HCT116 (cell line): Measurements from ENCODE around the gene TTLL4. TPM values are rescaled to one million over a fixed set of nuclear protein-coding genes. Genes with fewer than 3 reads are reported as not detected.

ENCODE experiments used
- ATAC-seq: fragments of 200-7000 bp; cut with Tn5 transposase; 2 replicates; pipeline ENCODE4 v1.9.1; 2020; ENCODE audit warnings: mild to moderate bottlenecking, moderate library complexity
- BruUV-seq: library from RNA; stranded (reverse); fragments of 400-500 nt; replicated peaks from 2 replicates; lab custom pipeline; 2021; lab: Mats Ljungman, UMichigan
- CTCF ChIA-PET: fragments of 300-600 bp; sonication (Branson Sonifier 250); formaldehyde crosslinking; loops from one replicate; lab custom pipeline; 2021; ENCODE audit warnings: antibody characterized with exemption; lab: Charles Lee
- POLR2A ChIA-PET: fragments of 300-600, 350-600 bp; sonication (Branson Sonifier 250); formaldehyde crosslinking; loops from one replicate; lab custom pipeline; 2021; ENCODE audit warnings: antibody characterized with exemption; lab: Charles Lee
- RAD21 ChIA-PET, 2 experiments: fragments of 300-600 bp; sonication (Branson Sonifier 250); formaldehyde crosslinking; loops; one replicate each; lab custom pipeline; 2023; ENCODE audit warnings: low total read pairs in 2 of 2; ENCODE audit not compliant: uncharacterized antibody in 2 of 2, unreplicated experiment in 2 of 2, low non-redundant PET in 1 of 2; lab: Charles Lee
- DNase-seq: peaks from one replicate; pipeline ENCODE4 v3.0.0-alpha.2; 2010; ENCODE audit warnings: low read depth, low spot score
- H2AFZ ChIP-seq: fragments of 200-600 bp; shearing (Covaris generic), sonication (generic); 2 replicates; pipeline ENCODE4 v1.6.1; 2017; ENCODE audit warnings: low read depth, mixed run types, mixed read lengths, antibody characterized with exemption, low read length; ENCODE audit not compliant: poor library complexity, severe bottlenecking
- H3K27ac ChIP-seq: 2 replicates; pipeline ENCODE4 v1.5.1; 2012; ENCODE audit warnings: low read depth, low read length
- H3K27me3 ChIP-seq: fragments of 200-600 bp; sonication (generic); 2 replicates; pipeline ENCODE4 v1.6.1; 2016; ENCODE audit warnings: mixed run types, low read length, mixed read lengths; ENCODE audit not compliant: insufficient read depth
- H3K36me3 ChIP-seq, 2 experiments: fragments of 200-500 bp in 1 of 2; fragments of 200-600 bp in 1 of 2; sonication (Bioruptor generic) in 1 of 2; sonication (generic) in 1 of 2; 2 replicates each; pipeline versions ENCODE4 v1.5.1 to v1.6.1; 2014 to 2016; ENCODE audit warnings: low read length in 2 of 2, inconsistent platforms in 1 of 2, mixed read lengths in 1 of 2, mixed run types in 1 of 2; ENCODE audit not compliant: insufficient read depth in 2 of 2, control insufficient read depth in 1 of 2
- H3K4me1 ChIP-seq, 2 experiments: fragments of 200-600 bp in 1 of 2; sonication (generic) in 1 of 2; 2 replicates each; pipeline versions ENCODE4 v1.5.1 to v1.6.1; 2012 to 2017; ENCODE audit warnings: low read length in 2 of 2, inconsistent platforms in 1 of 2, mild to moderate bottlenecking in 1 of 2, mixed read lengths in 1 of 2, mixed run types in 1 of 2, moderate library complexity in 1 of 2; ENCODE audit not compliant: insufficient read depth in 2 of 2, control insufficient read depth in 1 of 2
- H3K4me2 ChIP-seq: fragments of 200-600 bp; sonication (generic); 2 replicates; pipeline ENCODE4 v1.6.1; 2017; ENCODE audit warnings: mixed run types, low read length, mixed read lengths
- H3K4me3 ChIP-seq, 2 experiments: fragments of 200-600 bp in 1 of 2; sonication (generic) in 1 of 2; replicated peaks in 1 of 2; 2 replicates each; pipeline ENCODE4 v1.5.1; 2011 to 2016; ENCODE audit warnings: low read length in 2 of 2, control low read depth in 1 of 2, low read depth in 1 of 2, mild to moderate bottlenecking in 1 of 2, mixed read lengths in 1 of 2, mixed run types in 1 of 2
- H3K79me2 ChIP-seq: fragments of 200-600 bp; sonication (generic); 2 replicates; pipeline ENCODE4 v1.6.1; 2017; ENCODE audit warnings: mild to moderate bottlenecking, mixed run types, low read length, moderate library complexity, mixed read lengths; ENCODE audit not compliant: insufficient read depth
- H3K9ac ChIP-seq: fragments of 200-600 bp; sonication (generic); 2 replicates; pipeline ENCODE4 v1.6.1; 2016; ENCODE audit warnings: low read length, mixed read lengths
- H3K9me2 ChIP-seq: fragments of 200-600 bp; sonication (generic), shearing (Covaris generic); 2 replicates; pipeline ENCODE4 v1.6.1; 2017; ENCODE audit warnings: mixed run types, mild to moderate bottlenecking, moderate library complexity; ENCODE audit not compliant: insufficient read depth
- H3K9me3 ChIP-seq, 2 experiments: fragments of 200-500 bp in 1 of 2; fragments of 200-600 bp in 1 of 2; sonication (Bioruptor generic) in 1 of 2; sonication (generic) in 1 of 2; 2 replicates each; pipeline ENCODE4 v1.6.1; 2014 to 2017; ENCODE audit warnings: low read length in 2 of 2, mixed read lengths in 2 of 2, inconsistent platforms in 1 of 2, low read depth in 1 of 2, mild to moderate bottlenecking in 1 of 2, mixed run types in 1 of 2, moderate library complexity in 1 of 2; ENCODE audit not compliant: control insufficient read depth in 1 of 2, insufficient read depth in 1 of 2
- H4K20me1 ChIP-seq: fragments of 200-600 bp; sonication (generic), shearing (Covaris generic); 2 replicates; pipeline ENCODE4 v1.6.1; 2017; ENCODE audit warnings: mixed run types, mild to moderate bottlenecking, moderate library complexity; ENCODE audit not compliant: insufficient read depth
- ATF3 ChIP-seq: IDR thresholded peaks from 2 replicates; pipeline ENCODE4 v1.6.1; 2012
- CBX3 ChIP-seq: IDR thresholded peaks from 2 replicates; pipeline ENCODE4 v1.6.1; 2012; ENCODE audit warnings: low read depth
- CEBPB ChIP-seq: IDR thresholded peaks from 2 replicates; pipeline ENCODE4 v1.6.1; 2012; ENCODE audit warnings: low read depth
- EGR1 ChIP-seq: IDR thresholded peaks from 2 replicates; pipeline ENCODE4 v1.6.1; 2012; ENCODE audit warnings: low read depth
- ELF1 ChIP-seq: IDR thresholded peaks from 2 replicates; pipeline ENCODE4 v1.6.1; 2012; ENCODE audit warnings: low read depth, borderline replicate concordance
- EZH2 ChIP-seq: fragments of 200-600 bp; sonication (generic); IDR thresholded peaks from 2 replicates; pipeline ENCODE4 v1.6.1; 2017; ENCODE audit warnings: antibody characterized with exemption, mixed run types
- EZH2phosphoT487 ChIP-seq: fragments of 200-600 bp; IDR thresholded peaks from 2 replicates; pipeline ENCODE4 v1.6.1; 2018; ENCODE audit warnings: antibody characterized with exemption, borderline replicate concordance
- FOSL1 ChIP-seq: IDR thresholded peaks from 2 replicates; pipeline ENCODE4 v1.6.1; 2012; ENCODE audit warnings: low read depth
- MAX ChIP-seq: IDR thresholded peaks from 2 replicates; pipeline ENCODE4 v1.6.1; 2012
- POLR2A ChIP-seq: IDR thresholded peaks from 2 replicates; pipeline ENCODE4 v1.7.0; 2011; ENCODE audit warnings: borderline replicate concordance; ENCODE audit not compliant: insufficient read depth, insufficient read length; ENCODE audit errors: extremely low read depth
- POLR2AphosphoS5 ChIP-seq: IDR thresholded peaks from 2 replicates; pipeline ENCODE4 v1.6.1; 2011; ENCODE audit warnings: mild to moderate bottlenecking, low read depth, low read length, moderate library complexity
- RAD21 ChIP-seq: IDR thresholded peaks from 2 replicates; pipeline ENCODE4 v1.6.1; 2012; ENCODE audit warnings: low read depth, mild to moderate bottlenecking
- REST ChIP-seq: IDR thresholded peaks from 2 replicates; pipeline ENCODE4 v1.6.1; 2012; ENCODE audit warnings: low read depth
- SIN3A ChIP-seq: IDR thresholded peaks from 2 replicates; pipeline ENCODE4 v1.6.1; 2012; ENCODE audit warnings: low read depth
- SP1 ChIP-seq: IDR thresholded peaks from 2 replicates; pipeline ENCODE4 v1.6.1; 2012; ENCODE audit warnings: low read depth
- SRF ChIP-seq: IDR thresholded peaks from 2 replicates; pipeline ENCODE4 v1.6.1; 2012; ENCODE audit warnings: low read depth
- TCF7L2 ChIP-seq: IDR thresholded peaks from 2 replicates; pipeline ENCODE4 v1.7.0; 2011; ENCODE audit warnings: borderline replicate concordance, inconsistent platforms; ENCODE audit not compliant: insufficient read depth, insufficient read length; ENCODE audit errors: extremely low read depth
- ZBTB33 ChIP-seq: IDR thresholded peaks from 2 replicates; pipeline ENCODE4 v1.6.1; 2011; ENCODE audit warnings: mild to moderate bottlenecking, low read length, moderate library complexity; ENCODE audit not compliant: insufficient replicate concordance; ENCODE audit errors: extremely low read depth
- ZFX ChIP-seq: fragments of 450-650 bp; IDR thresholded peaks from 2 replicates; pipeline ENCODE4 v1.6.1; 2017
- ZNF274 ChIP-seq: fragments of 200-500 bp; sonication (Bioruptor generic); IDR thresholded peaks from 2 replicates; pipeline ENCODE4 v1.6.1; 2014; ENCODE audit warnings: mild to moderate bottlenecking, low read depth, low read length, inconsistent platforms
- intact Hi-C: fragments of 100-400 bp; cut with micrococcal nuclease; formaldehyde crosslinking; loops from 2 replicates; pipeline ENCODE4 v1.10.0; 2022
- total RNA-seq: library from RNA; stranded (reverse); gene quantifications from one replicate; pipeline ENCODE4 v1.2.1, GENCODE V29; 2021; ENCODE audit not compliant: unreplicated experiment

Gene TTLL4
- total RNA-seq, 1 experiment from 2014 or later, result 53.0 TPM

GRCh38 chr2:218755198-218755566, 44.5 kb downstream of the TTLL4 start:
- Histone ChIP-seq H3K4me3 (no peak overlapping the region), H3K79me2 (no peaks in the 10 kb centered on the region), H4K20me1 (no peaks in the 10 kb centered on the region), H2AFZ (no peak overlapping the region), H3K9ac (no peak overlapping the region), H3K27ac (no peak overlapping the region), H3K27me3 (no peaks in the 10 kb centered on the region), H3K4me2 (no peak overlapping the region), H3K4me1 (0 out of 4 replicates have a peak, but pooled peaks cover 0 to 3% of the 10 kb centered on the region in 2 experiments), H3K9me2 (no peaks in the 10 kb centered on the region), H3K36me3 (peaks cover 33 to 43% of the 10 kb centered on the region in 2 experiments), H3K9me3 (no peaks in the 10 kb centered on the region)
- no peak for ATAC-seq
- ChIA-PET RAD21 (no interaction called here), POLR2A (no interaction called here), CTCF (no interaction called here)
- BruUV-seq, result no TSS peak
- no peak for DNase-seq
- TF ChIP-seq EZH2 (no peak), ZFX (no peak), MAX (no peak), ZNF274 (no peak), EZH2phosphoT487 (no peak), CBX3 (no peak), SIN3A (no peak), TCF7L2 (no peak), REST (no peak), SP1 (no peak), ZBTB33 (no peak), ELF1 (no peak), RAD21 (no peak), EGR1 (no peak), CEBPB (no peak), FOSL1 (no peak), ATF3 (no peak), POLR2A (no peak), SRF (no peak), POLR2AphosphoS5 (no peak)
- intact Hi-C loops, result no loop called here
